T-helper 22 cell (primary cell): ENCODE measurements around the gene DDX49.

ENCODE experiments used
- DNase-seq: peaks from one replicate; pipeline ENCODE4 v3.0.0-alpha.2; 2020; ENCODE audit warnings: low read depth

DDX49 gene, protein sequence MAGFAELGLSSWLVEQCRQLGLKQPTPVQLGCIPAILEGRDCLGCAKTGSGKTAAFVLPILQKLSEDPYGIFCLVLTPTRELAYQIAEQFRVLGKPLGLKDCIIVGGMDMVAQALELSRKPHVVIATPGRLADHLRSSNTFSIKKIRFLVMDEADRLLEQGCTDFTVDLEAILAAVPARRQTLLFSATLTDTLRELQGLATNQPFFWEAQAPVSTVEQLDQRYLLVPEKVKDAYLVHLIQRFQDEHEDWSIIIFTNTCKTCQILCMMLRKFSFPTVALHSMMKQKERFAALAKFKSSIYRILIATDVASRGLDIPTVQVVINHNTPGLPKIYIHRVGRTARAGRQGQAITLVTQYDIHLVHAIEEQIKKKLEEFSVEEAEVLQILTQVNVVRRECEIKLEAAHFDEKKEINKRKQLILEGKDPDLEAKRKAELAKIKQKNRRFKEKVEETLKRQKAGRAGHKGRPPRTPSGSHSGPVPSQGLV

DNA sequence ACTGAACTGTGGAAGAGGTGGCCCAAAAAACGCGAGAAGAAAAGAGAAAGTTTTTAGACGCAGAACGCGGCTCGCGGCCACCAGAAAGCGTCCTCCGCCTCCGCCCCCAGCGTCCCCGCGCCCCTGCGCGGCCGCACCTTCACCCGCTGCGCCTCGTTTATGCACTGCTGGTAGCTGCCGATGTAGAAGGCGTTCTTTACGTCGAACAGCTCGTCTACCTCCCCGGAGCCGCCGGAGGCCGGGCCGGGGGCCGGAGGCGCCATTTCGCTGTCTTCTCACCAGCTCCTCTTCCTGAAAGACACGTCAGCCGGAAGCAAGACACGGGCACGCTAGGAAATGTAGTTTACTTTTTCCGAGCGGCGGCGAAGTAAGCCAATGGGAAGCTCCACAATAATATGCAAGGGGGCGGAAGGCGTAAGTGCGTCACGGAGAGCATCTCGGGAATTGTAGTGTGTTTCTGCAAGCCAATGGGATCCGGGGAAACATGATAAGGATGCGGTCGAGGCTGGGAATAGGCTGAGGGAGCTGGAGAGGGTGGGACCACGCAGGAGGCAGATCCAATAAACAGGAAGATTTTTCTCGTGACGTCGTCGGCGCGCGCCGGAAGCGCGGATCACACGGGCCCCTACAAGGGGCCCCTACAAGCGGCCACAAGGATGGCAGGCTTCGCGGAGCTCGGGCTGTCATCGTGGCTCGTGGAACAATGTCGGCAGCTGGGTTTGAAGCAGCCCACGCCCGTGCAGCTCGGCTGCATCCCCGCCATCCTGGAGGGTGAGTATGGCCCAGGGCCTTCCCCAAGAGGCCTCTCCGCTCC, at the start of gene DDX49, which contains the start of gene COPE:
TSS of gene DDX49 (plus strand) at position 630 of the 814 bp plus-strand sequence. CDS start at position 657, 27 bp downstream.
TSS of gene COPE (minus strand) at position 302 of the 814 bp plus-strand sequence. CDS start at position 263, 39 bp downstream.
- peak; percentile 98 for DNase-seq

DNA sequence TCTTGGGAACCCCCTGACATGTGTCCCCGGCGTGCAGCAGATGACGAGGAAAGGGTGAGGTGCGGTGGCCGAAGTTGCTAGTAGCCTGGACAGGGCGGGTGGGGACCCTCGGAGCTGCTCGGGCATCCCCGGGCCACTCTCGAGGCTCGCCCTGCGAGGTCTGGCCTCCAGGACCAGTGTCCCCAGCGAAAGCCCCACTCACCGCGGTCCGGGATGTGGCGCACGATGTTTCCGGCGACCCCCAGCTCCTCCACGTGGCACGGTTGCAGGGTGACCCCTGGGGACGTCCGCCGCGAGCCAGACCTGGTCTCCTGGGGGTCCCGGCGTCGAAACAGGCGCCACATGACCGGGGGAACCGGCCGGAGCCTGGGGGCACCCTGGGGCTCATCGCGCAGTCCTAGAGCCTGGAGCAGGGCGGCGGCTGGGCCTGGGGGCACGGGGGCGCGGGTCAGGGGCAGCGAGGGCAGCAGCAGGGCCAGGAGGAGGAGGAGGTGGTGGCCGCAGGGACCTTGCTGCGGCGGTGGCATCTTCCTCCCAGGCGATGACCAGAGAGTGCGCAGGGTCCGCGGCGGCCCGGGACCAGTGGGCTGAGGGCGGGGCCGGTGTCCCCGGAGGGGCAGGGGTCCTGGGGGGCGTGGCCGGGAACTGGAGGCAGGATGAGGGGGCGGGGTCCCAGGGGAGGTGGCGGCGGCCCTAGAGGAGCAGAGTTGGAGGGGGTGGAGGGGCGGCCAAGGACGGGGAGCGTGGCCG, 49.6 kb upstream of the DDX49 start:
- no peak for DNase-seq

DNA sequence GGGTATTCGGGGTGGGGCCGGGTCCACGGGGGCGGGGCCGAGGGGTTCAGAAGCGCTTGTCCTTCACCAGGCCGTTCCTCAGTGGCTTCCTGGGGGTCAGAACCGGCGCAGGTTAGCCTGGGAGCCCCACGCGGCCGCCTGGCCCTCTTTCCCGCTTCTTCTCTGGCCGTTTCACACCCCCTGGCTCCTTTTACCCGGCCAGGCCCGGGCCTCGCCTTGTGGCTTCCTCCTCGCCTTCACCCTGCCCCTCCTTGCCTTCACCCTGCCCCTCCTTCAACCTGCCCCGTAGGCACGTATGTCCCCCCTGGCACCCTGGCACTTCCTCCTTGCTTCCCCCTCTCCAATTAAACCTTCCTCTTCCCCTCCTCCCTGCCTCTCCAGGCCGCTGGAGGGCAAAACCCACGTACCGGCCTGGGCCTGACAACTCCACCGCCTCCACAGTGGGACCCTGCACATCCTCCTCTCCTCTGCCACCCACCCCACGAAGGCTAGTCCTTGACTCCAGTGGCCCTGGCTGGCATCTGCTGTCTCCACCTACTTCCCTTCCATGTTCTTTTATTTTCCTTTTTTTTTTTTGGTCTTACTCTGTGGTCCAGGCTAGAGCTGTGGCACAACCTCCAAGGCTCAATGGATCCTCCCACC, 48.9 kb upstream of the DDX49 start:
- DNase-seq, result no peak

DNA sequence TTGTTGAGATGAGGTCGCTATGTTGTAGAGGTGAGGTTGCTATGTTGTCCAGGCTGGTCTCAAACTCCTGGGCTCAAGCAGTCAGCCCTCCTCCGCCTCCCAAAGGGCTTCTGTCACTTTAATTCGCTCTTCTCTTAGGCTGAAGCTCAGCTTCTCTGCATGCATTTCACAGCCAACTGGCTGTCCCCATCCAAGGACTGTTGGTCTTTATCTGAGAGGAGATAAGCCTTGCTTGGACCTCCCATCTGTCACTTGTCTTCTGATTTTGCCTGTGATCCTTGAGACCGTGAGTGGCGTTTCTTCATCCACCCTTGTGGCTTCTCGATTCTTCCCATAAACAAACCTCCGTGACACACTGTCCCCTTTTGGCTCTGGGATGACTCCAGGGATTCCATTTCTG, 48.0 kb upstream of the DDX49 start:
- no peak for DNase-seq

DNA sequence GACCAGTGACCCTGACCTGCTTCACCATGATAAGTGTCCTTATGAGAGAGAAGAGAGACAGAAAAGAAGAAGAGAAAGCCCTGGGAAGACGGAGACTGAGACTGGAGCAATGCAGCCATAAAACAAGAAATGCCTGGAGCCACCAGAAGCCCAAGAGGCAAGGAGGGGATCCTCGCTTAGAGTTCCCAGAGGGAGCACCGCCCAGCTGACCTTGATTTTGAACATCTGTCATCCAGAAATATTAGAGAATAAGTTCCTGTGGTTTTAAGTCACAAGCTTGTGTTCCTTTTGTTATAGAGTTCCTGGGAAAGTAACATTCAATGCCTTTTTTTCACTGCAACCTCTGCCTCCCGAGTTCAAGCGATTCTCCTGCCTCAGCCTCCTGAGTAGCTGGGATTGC, 43.8 kb upstream of the DDX49 start:
- no peak for DNase-seq

DNA sequence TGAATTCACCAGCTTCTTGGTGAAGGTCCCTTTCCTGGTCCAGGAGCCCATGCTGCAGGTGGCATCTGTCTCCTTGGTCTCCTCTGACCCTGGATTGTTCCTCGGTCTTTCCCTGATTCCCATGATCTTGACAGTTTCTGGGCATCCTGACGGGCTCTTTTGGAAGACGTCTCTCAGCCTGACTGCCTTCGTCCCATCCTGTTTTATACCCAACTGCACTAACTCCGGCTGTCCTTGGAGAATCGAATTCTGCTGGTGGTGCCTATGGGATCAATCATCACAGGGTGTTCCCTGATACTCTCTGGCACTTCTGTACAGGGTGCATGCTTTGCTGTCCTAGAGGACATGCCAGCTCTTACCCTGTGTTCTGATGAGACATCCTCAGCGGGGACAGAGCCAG, 42.6 kb upstream of the DDX49 start:
- no peak for DNase-seq

DNA sequence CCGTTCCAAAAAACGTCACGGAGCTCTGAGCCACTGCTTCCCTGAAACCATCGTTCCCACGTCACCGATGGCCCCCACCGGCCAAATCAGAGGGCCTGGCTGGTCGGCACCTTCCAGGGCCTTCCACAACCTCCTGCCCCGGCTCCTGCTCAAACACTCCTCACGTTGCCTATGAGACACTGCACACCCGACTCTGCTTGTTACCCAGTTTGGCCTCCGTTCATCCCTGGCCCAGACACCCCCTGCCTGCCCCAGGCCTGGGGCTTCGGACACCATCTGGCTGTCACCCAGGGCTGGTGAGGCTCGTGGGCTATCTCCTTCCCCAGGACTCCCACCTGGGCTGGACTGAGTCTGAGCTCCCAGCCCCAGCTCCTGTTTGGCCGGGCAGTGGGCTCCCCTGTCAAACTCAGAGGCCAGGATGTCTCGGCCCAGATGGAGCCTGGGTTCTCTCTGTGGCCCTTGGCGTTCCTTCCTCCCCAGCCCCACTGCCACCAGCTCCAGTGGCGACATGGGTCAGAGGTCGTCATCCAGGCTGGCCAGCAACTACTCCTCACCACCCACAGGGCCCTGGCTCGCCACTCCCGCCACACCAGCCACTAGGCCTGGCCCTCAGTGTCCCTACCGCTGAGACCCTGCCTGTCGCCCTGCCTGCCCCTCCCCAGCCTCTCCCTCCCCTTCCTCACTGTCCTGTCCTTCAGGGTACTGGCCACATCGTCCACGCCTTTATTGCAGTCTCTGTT, 41.3 kb upstream of the DDX49 start:
- no peak for DNase-seq

DNA sequence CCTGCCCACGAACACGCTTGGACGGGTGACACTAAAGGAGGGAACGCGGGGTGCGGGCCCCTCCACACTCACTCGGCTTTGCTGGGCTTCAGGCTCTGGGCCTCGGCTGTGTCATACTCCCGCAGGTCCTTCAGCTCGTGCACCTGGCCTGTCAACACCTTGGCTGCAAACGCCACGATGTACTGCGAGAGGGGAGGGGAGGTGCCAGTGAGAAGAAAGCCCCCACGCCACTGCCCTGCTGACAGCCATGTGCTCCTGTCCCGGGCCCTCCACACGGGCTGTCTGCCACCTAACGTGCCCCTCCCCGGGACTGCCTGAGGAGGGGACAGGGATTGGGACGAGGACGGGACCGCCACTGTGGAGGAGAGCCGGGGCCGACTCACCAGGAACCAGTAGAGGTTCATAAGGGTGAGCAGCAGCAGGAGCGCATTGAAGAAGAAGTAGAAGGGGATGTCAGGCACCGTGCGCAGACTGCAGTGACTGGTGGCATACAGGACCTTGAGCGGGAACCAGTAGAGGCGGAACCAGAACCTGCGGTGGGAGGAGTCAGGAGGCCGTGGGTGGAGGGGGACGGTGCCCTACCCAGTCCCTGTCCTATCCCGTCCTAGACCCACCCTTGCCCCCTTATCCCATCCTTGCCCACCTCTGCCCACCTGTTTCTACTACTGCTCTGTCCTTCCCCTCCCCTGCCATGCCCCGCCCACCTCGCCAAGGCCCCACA, 40.5 kb upstream of the DDX49 start:
- no peak for DNase-seq

DNA sequence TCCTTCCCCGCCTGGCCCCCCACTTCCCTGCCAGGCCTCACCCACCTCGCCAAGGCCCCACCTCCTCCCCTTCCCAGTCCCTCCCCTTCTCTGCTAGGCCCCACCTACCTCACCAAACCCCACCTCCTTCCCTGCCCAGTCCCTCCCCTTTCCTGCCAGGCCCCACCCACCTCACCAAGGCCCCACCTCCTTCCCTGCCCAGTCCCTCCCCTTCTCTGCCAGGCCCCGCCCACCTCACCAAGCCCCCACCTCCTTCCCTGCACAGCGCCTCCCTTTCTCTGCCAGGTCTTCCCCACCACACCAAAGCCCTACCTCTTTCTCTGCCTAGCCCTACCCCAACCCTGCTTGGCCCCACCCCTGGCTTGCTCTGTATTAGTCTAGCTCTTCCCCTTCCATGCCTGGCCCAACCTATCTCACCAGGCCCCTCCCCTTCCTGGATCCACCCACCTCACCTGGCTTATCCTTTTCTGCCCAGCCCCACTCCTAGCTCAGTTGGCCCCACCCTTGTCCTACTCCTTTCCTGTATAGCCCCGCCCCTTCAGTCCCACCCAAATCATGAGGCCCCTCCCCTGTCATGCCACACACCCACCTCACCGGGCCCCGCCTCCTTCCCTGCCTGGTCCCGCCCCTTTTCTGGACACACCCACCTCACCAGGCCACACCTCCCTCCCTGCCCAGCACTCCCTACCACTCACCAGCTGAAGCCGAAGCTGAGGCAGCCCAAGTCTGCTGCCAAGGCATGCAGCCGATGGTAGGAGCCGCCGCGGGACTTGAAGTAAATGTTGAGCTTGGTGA, 39.7 kb upstream of the DDX49 start:
- no peak for DNase-seq

DNA sequence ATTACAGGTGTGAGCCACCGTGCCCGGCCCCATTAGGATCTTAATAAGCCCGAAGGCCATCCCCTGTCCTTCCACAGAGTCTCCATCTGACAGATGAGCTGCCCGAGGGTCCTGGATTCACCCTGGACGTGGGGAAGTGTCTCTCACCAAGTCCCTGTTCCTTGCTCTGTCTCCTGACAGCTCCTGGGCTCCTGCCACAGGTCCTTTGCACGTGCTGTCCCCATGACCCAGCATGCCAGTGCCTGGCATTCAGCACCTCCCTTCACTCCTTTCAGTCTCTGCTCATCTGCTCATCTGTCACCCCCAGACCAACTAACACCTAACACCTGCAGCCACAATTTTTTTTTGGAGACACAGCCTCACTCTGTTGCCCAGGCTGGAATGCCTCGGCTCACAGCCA, 38.0 kb upstream of the DDX49 start:
- DNase-seq, result no peak

DNA sequence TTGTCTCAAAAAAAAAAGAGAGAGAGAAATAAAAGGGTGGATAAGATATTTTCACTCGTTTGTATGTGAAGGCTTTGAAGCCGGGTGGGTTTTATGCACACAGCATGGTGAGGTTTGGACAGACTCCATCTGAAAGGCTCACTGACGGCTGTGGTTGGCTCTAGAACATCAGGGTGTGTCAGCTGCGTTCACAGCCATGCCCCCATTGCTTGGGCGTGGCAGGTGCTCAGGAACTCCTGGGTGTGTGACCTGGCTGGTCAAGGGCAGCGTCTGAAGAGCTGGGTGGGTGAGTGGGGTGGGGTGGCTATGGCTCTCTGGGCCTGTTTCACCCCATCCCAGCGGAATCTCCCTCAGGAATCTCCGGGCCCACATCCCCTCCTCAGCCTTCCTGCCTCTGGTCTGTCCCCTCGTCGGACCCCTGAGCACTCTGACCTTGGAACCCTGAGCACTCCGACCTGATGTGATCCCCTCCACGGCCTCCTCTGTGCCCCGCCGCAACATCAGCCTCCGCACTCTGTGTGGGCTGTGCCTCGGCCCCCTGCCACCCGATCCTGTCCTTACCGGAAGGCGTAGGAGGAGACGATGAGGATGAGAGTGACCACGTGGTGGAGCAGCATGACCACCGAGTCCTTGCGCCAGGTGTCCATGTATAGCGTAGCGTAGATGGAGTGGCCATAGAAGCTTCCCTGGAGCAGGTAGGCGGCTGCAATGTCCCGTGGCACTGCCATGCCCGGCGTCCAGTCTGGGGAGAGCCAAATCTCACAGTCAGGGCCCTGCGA, 35.8 kb upstream of the DDX49 start:
- no peak for DNase-seq

DNA sequence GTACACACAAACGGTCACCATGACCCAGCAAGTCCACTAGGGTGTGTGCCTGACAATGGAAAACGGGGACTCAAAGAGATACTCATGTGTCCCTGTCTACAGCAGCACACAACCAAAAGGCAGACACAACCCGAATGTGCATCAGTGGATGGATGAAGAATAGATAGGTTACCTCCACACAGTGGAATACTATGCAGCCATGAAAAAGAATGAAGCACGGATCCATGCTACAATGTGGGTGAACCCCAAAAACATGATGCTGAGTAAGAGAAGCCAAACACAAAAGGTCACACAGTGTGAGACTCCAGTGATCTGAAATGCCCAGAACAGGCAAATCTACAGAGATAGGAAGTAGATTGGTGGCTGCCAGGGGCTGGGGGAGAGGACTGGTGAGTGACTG, 32.5 kb upstream of the DDX49 start:
- no peak for DNase-seq

DNA sequence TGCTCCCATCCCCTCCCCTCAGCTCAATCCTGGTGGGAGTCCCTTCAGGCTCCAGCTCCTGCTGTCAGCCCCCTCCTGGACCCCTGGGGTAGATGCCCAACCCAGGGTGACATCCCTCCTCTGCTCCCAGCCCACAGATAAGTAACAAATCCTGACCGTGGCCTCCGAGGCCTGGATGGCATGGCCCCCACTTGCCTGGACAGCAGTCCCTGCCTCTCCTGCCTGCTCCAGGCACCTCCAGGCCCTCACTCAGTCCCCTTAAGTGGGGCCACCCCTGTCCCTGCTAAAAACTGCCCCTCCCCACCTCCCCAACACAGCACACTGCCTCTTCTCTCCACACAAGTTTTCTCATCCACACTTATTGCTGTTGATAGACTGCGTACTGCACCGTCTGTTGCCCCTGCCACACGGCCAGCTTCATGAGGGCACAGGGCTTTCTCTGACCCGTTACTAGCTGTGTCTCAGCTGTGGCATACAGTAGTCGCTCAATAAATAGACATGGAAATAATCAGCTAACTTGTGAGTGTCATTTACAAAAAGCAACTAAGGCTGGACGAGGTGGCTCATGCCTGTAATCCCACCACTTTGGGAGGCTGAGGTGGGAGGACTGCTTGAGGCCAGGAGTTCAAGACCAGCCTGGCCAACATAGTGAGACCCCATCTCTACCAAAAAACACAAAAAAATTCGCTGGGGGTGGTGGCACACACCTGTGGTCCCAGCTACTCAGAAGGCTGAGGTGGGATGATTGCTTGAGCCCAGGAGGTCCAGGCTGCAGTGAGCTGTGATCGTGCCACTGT, 29.4 kb upstream of the DDX49 start:
- no peak for DNase-seq

DNA sequence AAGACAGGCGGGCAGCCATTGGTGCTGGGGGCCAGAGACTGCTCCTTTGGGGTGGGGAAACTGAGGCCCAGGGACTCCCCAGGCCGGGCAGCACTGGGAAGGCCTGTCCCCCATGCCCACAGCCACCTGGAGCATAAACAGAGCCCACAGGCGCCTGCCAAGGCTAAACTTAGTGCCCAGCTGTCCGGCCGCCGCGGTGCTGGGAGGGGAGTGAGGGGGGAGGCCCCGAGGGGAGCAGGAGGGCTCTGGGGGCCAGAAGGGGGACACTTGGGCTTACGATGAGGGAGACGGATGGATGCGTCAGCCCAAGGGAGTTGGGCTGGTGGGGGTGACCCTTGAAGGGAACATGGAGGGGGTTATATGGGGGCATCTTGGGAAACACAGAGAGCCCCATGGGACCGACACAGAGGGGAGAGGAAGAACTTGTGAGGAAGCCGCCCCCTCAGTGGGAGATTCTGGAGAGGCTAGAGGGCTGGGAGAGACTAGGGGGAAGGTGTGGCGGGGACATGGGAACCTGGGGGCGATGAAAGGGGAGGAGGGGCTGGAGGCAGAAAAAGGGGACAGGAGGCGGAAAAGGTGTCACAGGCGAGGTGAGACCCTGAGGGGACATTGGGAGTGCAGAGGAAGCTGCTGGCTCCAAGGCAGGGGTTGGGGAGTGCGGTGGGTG, 25.8 kb upstream of the DDX49 start:
- no peak for DNase-seq

DNA sequence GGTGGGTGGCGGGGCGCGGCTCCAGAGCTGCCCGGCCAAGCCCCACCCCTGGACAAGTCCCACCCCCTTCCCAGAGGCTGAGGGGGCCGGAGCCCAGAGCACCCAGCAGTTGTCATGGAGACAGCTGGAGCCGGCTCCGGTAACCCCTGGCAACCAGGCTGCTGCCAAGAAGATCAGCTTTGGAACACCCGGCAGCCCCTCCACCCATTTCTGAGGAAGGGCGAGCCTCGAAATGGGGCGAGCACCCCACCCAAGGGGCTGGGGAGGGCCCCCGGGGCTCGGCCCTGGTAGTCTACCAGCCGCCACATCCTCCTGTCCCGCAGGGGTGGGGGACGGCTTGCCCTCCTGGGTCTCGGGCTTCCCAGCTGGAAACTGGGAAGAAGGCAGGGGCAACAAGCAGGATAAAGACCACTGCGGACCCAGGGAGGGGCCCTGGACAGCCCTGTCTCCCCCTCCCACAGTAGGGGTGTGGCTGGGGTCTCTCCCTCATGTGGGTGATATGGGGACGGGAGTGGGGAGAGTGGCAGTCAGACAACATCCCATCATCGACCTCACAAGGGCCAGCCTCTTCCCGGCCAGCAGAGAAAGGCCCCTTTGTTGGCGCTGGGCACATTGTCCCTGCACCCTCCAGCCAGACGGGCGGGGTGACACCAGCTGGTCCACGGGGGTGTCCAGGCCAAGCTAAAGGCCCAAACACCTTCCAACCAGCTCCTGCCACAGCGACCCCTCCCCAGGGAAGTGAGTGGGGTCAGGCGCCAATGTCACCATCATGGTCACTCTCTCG, 25.1 kb upstream of the DDX49 start:
- DNase-seq, result no peak

DNA sequence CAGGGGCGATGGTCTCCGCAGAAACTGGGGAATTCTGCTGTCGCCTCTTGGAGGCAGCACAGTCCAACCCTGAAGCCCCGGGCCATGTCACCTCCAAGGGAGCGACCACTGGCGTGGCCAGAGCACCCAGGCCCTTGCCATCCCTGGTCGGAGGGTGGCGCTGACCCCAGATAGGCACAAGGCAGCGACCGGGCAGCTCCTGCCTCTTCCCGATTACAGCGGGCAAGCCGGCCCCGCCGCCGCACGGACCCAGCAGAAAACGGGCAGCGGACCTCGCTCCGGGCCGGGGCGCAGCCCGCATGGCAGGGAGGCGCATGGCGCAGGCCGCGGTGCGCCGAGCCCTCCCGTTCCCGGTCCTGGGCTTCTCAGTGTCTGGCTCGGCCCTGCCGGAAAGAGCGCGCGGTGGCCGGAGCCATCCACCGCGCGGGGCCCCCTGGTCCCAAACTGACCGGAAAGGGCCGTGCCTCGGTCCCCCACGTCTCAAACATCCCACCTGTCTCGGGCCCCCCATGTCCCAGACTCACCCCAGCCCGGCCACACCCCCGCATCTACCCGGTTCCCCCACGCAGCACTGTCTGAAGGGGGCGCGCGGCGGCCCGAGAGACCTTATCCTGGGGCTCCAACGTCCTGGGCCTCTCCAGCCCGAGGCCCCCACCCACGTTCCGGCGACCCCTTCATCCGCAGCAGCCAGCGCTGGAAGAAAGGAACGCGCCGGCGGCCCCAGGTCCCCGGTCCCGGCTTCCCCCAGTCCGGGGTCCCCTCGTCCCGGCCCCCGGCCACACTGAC, 24.3 kb upstream of the DDX49 start:
- DNase-seq, result no peak
